Stimulated activated CD8-positive, alpha-beta memory T cell treated with anti-CD3 and anti-CD28 coated beads, Interleukin-4, amount 100 ng/mL, for 48 hours (primary cell): ENCODE measurements around the gene PYM1.
A peak's percentile ranks its signal among the peaks of the same experiment; 100 is the strongest.
"Not testable (repeated sequence)": the region's sequence is repeated elsewhere in the genome, so short reads cannot be mapped to it uniquely, and the experiment has no call there.

ENCODE experiments used
- DNase-seq: peaks from one replicate; pipeline ENCODE4 v3.0.0-alpha.2; 2020

The PYM1 gene

GRCh38 chr12:55938826-55939501 lies 11.3 kb upstream of the PYM1 start:
- peak; percentile 58 for DNase-seq

GRCh38 chr12:55937981-55938380 lies 10.3 kb upstream of the PYM1 start:
- DNase-seq = no peak

- peak; percentile 61 for DNase-seq
These were observed 8.1 kb upstream of the PYM1 start for GRCh38 chr12:55935738-55936151.

- DNase-seq = no peak
These were observed 7.1 kb upstream of the PYM1 start for GRCh38 chr12:55934773-55935172.

- no peak for DNase-seq
These were observed 6.4 kb upstream of the PYM1 start for GRCh38 chr12:55933799-55934742.

GRCh38 chr12:55933169-55933798 lies 5.6 kb upstream of the PYM1 start:
- no peak for DNase-seq

GRCh38 chr12:55932551-55932910 lies 4.8 kb upstream of the PYM1 start:
- peak; percentile 62 for DNase-seq

- peak; percentile 57 for DNase-seq
These were observed 4.3 kb upstream of the PYM1 start for GRCh38 chr12:55931780-55932550.

- DNase-seq = no peak
These were observed 3.7 kb upstream of the PYM1 start for GRCh38 chr12:55931317-55931779.

GRCh38 chr12:55930771-55931316 lies 3.1 kb upstream of the PYM1 start, which contains the start of gene DGKA:
Gene DGKA (plus strand): TSS chr12:55931162. CDS start chr12:55936504, 5,342 bp downstream.
- peak; percentile 86 for DNase-seq

- DNase-seq = peak; percentile 84
These were observed 1.7 kb upstream of the PYM1 start for GRCh38 chr12:55929306-55929791.

GRCh38 chr12:55926738-55927587 lies 731 bp downstream of the PYM1 start:
- DNase-seq = peak; percentile 96

GRCh38 chr12:55925870-55926737 lies 1.6 kb downstream of the PYM1 start:
- DNase-seq = no peak

- DNase-seq = no peak
These were observed 2.3 kb downstream of the PYM1 start for GRCh38 chr12:55925371-55925770.

- not testable (repeated sequence) for DNase-seq
These were observed 4.0 kb downstream of the PYM1 start for GRCh38 chr12:55923648-55924047.

- no peak for DNase-seq
These were observed 5.6 kb downstream of the PYM1 start for GRCh38 chr12:55922126-55922525.

GRCh38 chr12:55919032-55919431 lies 8.7 kb downstream of the PYM1 start:
- not testable (repeated sequence) for DNase-seq

GRCh38 chr12:55915482-55915859 lies 12.2 kb downstream of the PYM1 start:
- no peak for DNase-seq

GRCh38 chr12:55912908-55913307 lies 14.8 kb downstream of the PYM1 start:
- no peak for DNase-seq

- no peak for DNase-seq
These were observed 18.2 kb downstream of the PYM1 start for GRCh38 chr12:55909513-55909884.
